Chondrocyte (in vitro differentiated cells): Measurements from ENCODE around the gene RNF13. TPM values are rescaled to one million over a fixed set of nuclear protein-coding genes. Genes with fewer than 3 reads are reported as not detected.

Experiments
- DNase-seq: peaks from one replicate; pipeline ENCODE4 v3.0.0; 2021; ENCODE audit warnings: mixed read lengths, low spot score
- H3K27ac Mint-ChIP-seq: one replicate; pipeline ENCODE4 v1.8.0; 2021; ENCODE audit warnings: mild to moderate bottlenecking, moderate library complexity, mixed read lengths; ENCODE audit not compliant: unreplicated experiment
- H3K27me3 Mint-ChIP-seq: 2 replicates; pipeline ENCODE4 v1.8.0; 2021; ENCODE audit warnings: low read depth, mixed read lengths
- H3K36me3 Mint-ChIP-seq: 2 replicates; pipeline ENCODE4 v1.8.0; 2021; ENCODE audit warnings: low read depth, mixed read lengths
- H3K4me1 Mint-ChIP-seq: 2 replicates; pipeline ENCODE4 v1.8.0; 2021; ENCODE audit warnings: low read depth, mild to moderate bottlenecking, mixed read lengths
- H3K4me3 Mint-ChIP-seq: one replicate; pipeline ENCODE4 v1.8.0; 2021; ENCODE audit warnings: mild to moderate bottlenecking, moderate library complexity, mixed read lengths; ENCODE audit not compliant: unreplicated experiment
- H3K9me3 Mint-ChIP-seq: 2 replicates; pipeline ENCODE4 v1.8.0; 2021; ENCODE audit warnings: low read depth, mixed read lengths
- CTCF ChIP-seq: fragments of 200-600 bp; sonication (generic); IDR thresholded peaks from 2 replicates; pipeline ENCODE4 v1.5.0; 2021; ENCODE audit warnings: antibody characterized with exemption, mild to moderate bottlenecking, moderate library complexity
- total RNA-seq: library from RNA; stranded (reverse); gene quantifications from 3 replicates; pipeline ENCODE4 v1.2.1, GENCODE V29; 2021

RNF13 gene
- total RNA-seq, 1 donor from 2014 or later = 43.1 TPM

DNA sequence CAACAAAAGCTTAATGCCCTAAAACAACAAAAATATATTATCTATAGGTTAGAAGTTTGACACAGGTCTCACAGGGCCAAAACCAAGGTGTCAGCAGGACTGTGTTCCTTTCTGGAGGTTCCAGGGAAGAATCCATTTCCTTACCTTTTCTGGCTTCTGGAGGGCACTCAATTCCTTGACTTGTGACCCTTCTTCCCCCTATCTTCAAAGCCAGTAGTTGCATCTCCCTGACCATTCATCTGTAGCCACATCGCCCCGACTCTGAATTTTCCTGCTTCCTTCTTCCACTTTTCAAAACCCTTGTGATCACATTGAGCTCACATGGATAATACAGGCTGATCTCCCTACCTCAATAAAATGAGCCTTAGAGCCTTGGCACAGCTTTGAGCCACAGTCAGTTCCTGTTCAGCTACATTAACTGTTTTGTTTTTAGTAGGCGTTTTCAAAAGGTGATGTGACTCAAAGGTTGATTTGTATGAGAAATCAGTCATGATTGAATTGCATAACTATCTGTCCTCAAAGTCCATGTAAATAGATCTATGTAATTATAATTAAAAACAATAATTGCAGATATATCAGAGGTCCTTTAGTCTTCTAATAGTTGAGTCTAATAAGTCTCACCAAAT is 145.3 kb downstream of the RNF13 start:
- DNase-seq = no peak
- peaks cover 11% of the 10 kb centered on the region for H3K36me3 Mint-ChIP-seq
- no peaks in the 10 kb centered on the region for H3K27me3 Mint-ChIP-seq
- H3K4me3 Mint-ChIP-seq = no peak overlapping the region
- peak overlapping the region; percentile 14 for H3K27ac Mint-ChIP-seq
- no peaks in the 10 kb centered on the region for H3K9me3 Mint-ChIP-seq
- H3K4me1 Mint-ChIP-seq = peaks cover 49% of the 10 kb centered on the region
- TF ChIP-seq CTCF = no peak

DNA sequence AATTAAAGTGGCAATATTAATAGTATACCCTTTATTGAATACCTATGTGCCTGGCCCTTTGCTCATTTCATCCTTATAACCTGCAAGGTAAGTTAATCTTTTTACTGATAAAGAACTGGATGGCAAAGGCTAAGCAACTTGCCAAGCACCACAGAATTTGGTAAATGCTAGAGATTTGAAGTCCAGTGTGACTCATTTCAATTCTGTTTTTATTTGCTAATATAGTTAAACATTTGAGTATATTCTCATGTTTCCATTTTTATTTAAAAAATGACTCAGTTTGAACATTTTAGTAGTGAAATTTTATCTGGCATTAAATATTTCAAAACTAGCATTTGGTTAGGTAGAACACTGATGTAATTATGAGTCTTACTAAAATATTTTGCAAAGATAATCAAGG is 146.4 kb downstream of the RNF13 start:
- H3K9me3 Mint-ChIP-seq = no peaks in the 10 kb centered on the region
- no peaks in the 10 kb centered on the region for H3K27me3 Mint-ChIP-seq
- no peak overlapping the region for H3K27ac Mint-ChIP-seq
- no peak overlapping the region for H3K4me3 Mint-ChIP-seq
- peaks cover 56% of the 10 kb centered on the region for H3K4me1 Mint-ChIP-seq
- H3K36me3 Mint-ChIP-seq = peaks cover 12% of the 10 kb centered on the region
- no peak for TF ChIP-seq CTCF
- DNase-seq = no peak

- H3K9me3 Mint-ChIP-seq = no peaks in the 10 kb centered on the region
- TF ChIP-seq CTCF = no peak
These were observed 150.5 kb downstream of the RNF13 start for GRCh38 chr3:149963485-149963884.

DNA sequence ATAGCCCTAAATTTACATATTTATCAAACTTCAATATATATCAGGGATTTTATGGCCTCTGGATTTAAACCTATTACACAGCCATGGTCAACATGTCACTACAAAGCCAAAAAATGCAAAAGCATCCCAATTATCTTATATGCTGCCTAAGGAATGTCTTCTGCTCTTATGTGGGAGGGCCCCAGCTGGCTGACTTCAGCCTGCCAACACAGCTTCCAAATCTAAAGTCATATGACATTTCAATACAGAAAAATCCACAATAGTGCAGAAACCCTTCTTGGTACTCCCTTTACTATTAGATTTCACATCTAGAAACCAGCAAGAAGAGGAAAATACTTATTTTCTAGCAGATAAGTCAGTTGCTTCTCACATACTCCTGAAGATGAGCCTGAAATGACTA is 151.3 kb downstream of the RNF13 start:
- peak overlapping the region; percentile 27 for H3K4me3 Mint-ChIP-seq
- H3K27ac Mint-ChIP-seq = peak overlapping the region; percentile 87
- peaks cover 63% of the 10 kb centered on the region for H3K4me1 Mint-ChIP-seq
- no peak for TF ChIP-seq CTCF
- peaks cover 25% of the 10 kb centered on the region for H3K36me3 Mint-ChIP-seq
- no peaks in the 10 kb centered on the region for H3K9me3 Mint-ChIP-seq
- no peak for DNase-seq
- H3K27me3 Mint-ChIP-seq = no peaks in the 10 kb centered on the region

More at GRCh38 chr3:149963485-149963884, 150.5 kb downstream of the RNF13 start:
- no peak overlapping the region for H3K4me3 Mint-ChIP-seq
- H3K36me3 Mint-ChIP-seq = peaks cover 23% of the 10 kb centered on the region
- peaks cover 66% of the 10 kb centered on the region for H3K4me1 Mint-ChIP-seq
- no peaks in the 10 kb centered on the region for H3K27me3 Mint-ChIP-seq
- no peak for DNase-seq
- peak overlapping the region; percentile 87 for H3K27ac Mint-ChIP-seq

GRCh38 chr3:149965278-149965677 is 152.3 kb downstream of the RNF13 start:
- H3K4me1 Mint-ChIP-seq = peaks cover 58% of the 10 kb centered on the region
- peak overlapping the region; percentile 87 for H3K27ac Mint-ChIP-seq
- no peak for DNase-seq
- H3K36me3 Mint-ChIP-seq = peaks cover 28% of the 10 kb centered on the region
- no peak for TF ChIP-seq CTCF
- H3K27me3 Mint-ChIP-seq = no peaks in the 10 kb centered on the region
- H3K9me3 Mint-ChIP-seq = no peaks in the 10 kb centered on the region
- H3K4me3 Mint-ChIP-seq = peak overlapping the region; percentile 63
